AG09309 (cell line): Measurements from ENCODE around the gene EMILIN2.

Source experiments
- DNase-seq: peaks from one replicate; pipeline ENCODE4 v3.0.0-alpha.2; 2010; ENCODE audit warnings: low read depth
- H3K4me3 ChIP-seq: 2 replicates; pipeline ENCODE4 v1.5.1; 2011; ENCODE audit warnings: mild to moderate bottlenecking, low read depth, low read length, moderate library complexity; ENCODE audit not compliant: control insufficient read depth
- TF ChIP-seq, protein P1 (sequence below): IDR thresholded peaks from 2 replicates; pipeline ENCODE4 v1.5.1; 2011; ENCODE audit warnings: mild to moderate bottlenecking, low read depth, low read length, inconsistent platforms; ENCODE audit not compliant: insufficient read depth, control insufficient read depth; ENCODE audit errors: missing control alignments

EMILIN2 gene

DNA sequence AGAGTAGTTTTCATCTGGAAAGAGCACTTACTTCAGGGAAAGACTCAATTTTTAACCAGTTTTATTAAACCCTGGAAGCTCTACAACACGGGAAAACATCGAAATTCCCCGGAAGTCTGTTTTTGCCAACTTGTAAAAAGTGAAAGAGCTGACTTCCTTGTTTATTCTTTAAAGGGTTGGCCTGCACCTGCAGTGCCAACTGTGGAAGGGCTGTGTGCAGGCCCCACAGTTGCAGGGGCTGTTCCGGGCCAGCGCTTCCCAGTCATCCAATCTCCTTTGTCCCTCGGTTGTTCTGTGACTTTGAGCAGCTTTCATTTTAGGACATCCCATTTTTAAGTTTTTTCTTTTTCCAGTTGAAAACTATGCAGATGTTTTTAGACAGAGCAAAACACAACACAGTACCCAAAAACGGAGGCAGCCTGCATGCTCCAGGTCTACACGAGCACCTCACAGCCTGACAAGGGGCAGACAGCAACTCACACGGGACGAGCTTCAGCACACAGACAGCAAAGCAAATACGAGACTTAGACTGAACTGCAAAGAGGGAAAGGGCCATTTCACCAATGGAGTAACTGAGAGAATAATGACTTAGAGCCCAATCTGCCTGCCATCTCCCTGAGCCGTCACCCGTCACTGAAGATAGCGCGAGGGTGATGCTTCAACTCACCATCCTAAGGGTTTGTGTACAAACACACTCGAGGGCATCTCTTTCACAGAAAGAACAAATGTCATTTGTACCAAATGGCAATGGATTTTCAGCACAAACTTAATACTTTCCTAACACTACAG lies 70.6 kb downstream of the EMILIN2 start:
- DNase-seq: no peak
- TF ChIP-seq, protein P1, sequence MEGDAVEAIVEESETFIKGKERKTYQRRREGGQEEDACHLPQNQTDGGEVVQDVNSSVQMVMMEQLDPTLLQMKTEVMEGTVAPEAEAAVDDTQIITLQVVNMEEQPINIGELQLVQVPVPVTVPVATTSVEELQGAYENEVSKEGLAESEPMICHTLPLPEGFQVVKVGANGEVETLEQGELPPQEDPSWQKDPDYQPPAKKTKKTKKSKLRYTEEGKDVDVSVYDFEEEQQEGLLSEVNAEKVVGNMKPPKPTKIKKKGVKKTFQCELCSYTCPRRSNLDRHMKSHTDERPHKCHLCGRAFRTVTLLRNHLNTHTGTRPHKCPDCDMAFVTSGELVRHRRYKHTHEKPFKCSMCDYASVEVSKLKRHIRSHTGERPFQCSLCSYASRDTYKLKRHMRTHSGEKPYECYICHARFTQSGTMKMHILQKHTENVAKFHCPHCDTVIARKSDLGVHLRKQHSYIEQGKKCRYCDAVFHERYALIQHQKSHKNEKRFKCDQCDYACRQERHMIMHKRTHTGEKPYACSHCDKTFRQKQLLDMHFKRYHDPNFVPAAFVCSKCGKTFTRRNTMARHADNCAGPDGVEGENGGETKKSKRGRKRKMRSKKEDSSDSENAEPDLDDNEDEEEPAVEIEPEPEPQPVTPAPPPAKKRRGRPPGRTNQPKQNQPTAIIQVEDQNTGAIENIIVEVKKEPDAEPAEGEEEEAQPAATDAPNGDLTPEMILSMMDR: no peak
- no peak overlapping the region for H3K4me3 ChIP-seq

DNA sequence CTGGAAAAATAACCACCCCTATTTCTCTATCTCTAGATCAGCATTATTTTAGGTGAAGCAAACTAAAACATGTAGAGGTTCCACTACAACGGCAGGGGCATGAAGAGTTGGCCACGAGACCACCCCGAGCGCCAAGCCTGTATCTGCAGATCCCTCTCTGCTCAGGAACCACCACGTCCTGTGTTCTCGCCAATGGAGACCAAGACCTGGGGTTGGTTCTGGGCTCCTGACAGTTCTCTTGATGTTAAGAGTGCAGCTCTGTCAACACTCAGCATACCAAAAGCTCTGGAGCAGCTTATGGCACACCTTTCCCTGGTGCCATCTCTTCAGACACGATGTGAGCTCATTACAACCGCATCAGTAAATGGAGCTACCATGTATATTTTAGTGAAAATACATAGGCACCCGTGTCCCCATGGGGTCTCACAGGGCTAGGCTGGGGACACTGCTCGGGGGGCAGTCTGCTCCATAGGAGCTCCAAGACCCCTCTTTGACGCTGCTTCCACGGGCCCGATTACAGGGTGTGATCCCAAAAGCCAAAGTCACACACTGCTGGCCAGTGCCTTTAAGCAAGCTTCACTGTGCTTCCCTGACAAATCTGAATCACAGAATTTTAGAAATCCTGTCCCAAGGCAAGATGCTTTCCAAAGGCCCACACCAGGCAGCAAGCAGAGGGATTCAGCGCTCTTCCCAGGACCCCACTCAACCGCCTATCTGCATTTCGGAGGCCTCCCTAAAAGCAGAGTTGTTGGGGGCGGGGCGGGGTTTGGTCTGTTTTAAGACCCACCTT lies 72.2 kb downstream of the EMILIN2 start:
- DNase-seq: no peak
- no peak overlapping the region for H3K4me3 ChIP-seq
- TF ChIP-seq, protein P1: no peak

DNA sequence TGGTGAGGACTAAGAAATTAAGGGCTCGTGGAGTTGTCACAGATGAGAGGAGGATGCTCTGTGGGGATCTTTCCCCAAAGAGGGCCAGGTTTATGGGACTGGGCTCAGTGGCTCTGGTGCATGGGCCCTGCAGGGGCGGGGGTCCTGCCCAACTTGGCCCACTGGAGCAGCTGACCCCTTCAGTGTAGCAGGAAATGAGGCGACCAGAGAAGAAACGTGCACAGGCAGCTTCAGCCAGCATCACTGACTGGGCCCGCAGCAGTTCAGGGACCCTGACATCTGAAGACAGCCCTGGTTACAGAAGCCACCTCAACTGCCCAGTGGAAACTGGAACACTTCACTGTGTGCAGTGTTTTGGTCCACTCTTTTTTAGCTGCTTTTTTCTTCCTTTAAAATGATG lies 72.8 kb downstream of the EMILIN2 start:
- no peak for DNase-seq
- TF ChIP-seq, protein P1: no peak

DNA sequence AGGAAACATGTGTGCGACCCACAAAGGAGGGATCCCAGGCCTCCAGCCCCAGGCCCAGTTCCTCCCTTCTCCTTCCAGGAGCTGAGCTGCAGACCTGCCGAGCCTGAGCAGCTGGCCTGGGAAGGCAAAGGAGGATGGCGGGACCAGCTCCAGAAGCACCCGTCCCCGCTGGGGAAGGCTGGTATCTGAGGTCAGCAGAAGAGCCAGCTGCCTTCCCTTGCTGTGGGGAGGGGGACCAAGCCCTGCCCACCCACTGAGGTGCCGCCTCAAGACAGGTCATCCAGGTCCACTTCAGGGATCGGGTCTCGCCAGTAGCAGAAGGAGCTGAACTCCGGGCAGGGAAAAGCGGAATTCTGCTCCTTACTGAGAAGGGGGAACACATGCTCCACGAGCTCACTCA lies 73.2 kb downstream of the EMILIN2 start:
- no peak for DNase-seq
- H3K4me3 ChIP-seq: no peak overlapping the region
- TF ChIP-seq, protein P1: no peak

More for the DNA sequence above, 72.8 kb downstream of the EMILIN2 start:
- H3K4me3 ChIP-seq: no peak overlapping the region

DNA sequence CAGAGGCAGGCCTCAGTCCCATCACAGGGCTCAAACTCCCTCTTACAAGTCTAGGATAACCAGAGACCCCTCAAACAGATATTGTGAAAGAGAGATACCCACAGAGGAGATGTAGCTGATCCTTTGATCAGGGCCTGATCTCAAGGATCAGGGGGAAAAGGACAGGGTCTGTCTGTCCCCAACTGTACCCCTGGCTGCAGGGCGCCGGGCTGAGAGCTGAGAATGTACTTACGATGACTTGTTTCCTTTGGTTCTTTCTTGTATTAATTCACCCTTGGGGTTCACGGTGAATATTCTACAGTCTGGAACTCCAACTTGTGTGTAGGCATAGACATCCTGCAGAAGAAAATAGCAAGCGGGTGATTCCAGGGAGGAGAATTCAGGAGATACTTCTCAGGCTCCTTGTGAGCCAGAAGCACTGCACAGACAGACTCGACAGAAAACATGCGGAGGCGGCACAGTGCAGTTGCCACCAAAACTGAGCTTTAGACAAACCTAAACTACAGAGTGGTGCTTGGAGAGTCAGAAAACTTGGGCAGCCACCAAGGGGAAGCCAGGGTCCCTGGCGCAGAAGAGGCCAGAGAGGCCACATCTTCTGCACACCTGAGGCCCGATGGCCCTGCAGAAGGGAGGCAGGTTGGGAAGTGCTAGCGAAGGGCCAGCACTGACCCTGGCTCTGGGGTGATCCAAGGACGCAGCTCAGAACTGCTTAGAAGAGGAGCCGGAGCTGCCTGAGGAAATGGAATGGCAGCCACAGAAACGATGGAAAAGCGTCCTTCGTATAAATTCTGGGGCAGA lies 73.9 kb downstream of the EMILIN2 start:
- no peak for DNase-seq
- TF ChIP-seq, protein P1: no peak
- no peak overlapping the region for H3K4me3 ChIP-seq

DNA sequence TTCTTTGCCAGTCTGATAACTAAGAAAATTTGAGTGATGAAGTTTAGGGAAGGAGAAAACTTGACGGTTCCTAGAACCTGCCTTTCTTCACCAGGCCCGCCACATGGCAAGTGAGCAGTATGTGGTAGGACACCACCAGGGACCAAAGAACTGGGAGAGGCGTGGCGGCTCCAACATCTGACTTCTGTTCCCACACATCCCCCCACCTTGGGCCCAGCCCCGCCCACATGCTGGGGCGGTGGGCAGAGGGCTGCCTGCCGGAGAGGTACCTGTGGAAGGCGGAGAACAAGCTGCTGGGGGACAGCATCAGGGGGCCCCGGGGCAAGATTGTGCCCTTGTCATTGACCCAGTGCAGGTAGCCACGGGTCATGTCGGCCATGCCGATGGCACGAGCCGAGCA lies 75.0 kb downstream of the EMILIN2 start:
- TF ChIP-seq, protein P1: no peak
- H3K4me3 ChIP-seq: no peak overlapping the region
- no peak for DNase-seq
